ENCODE results near the gene MYO5B.

The MYO5B gene

GRCh38 chr18:49994410-49994809 is 200.5 kb downstream of the MYO5B start:
- no peaks in the 10 kb centered on the region for H3K27me3 ChIP-seq (replicated peaks; ENCODE audit: insufficient read depth, low read length)
- no peaks in the 10 kb centered on the region for H3K9me3 ChIP-seq (replicated peaks; ENCODE audit: insufficient read depth, low read length)
- no peak overlapping the region for H2AFZ ChIP-seq (ENCODE audit: low read length)
- H3K36me3 ChIP-seq (replicated peaks; ENCODE audit: insufficient read depth, low read length): no peaks in the 10 kb centered on the region
- H3K9ac ChIP-seq (ENCODE audit: low read length): no peak overlapping the region
- no peaks in the 10 kb centered on the region for H3K4me1 ChIP-seq (ENCODE audit: low read length)
- no peaks in the 10 kb centered on the region for H3K9me2 ChIP-seq (replicated peaks; ENCODE audit: insufficient read depth, low read length)
- no peaks in the 10 kb centered on the region for H3F3A ChIP-seq (ENCODE audit: insufficient read depth, low read length)
- no peak overlapping the region for H3K4me3 ChIP-seq (ENCODE audit: low read length)
- no peak for DNase-seq
- H3K4me2 ChIP-seq (ENCODE audit: low read depth, low read length): no peak overlapping the region
- no peaks in the 10 kb centered on the region for H3K79me2 ChIP-seq (ENCODE audit: low read length)
- no peak for TF ChIP-seq EZH2 (optimal IDR thresholded peaks at IDR 0.05; ENCODE audit: low read depth, low read length)
- no peak overlapping the region for H3K27ac ChIP-seq (ENCODE audit: low read length)
- no peaks in the 10 kb centered on the region for H4K20me1 ChIP-seq (ENCODE audit: insufficient read depth, low read length)

- no peaks in the 10 kb centered on the region for H3K27me3 ChIP-seq (replicated peaks; ENCODE audit: insufficient read depth, low read length)
- no peaks in the 10 kb centered on the region for H4K20me1 ChIP-seq (ENCODE audit: insufficient read depth, low read length)
- no peaks in the 10 kb centered on the region for H3K79me2 ChIP-seq (ENCODE audit: low read length)
- H2AFZ ChIP-seq (ENCODE audit: low read length): no peak overlapping the region
- DNase-seq: no peak
- no peaks in the 10 kb centered on the region for H3K4me1 ChIP-seq (ENCODE audit: low read length)
- no peak overlapping the region for H3K4me2 ChIP-seq (ENCODE audit: low read depth, low read length)
- H3K36me3 ChIP-seq (replicated peaks; ENCODE audit: insufficient read depth, low read length): no peaks in the 10 kb centered on the region
- no peaks in the 10 kb centered on the region for H3F3A ChIP-seq (ENCODE audit: insufficient read depth, low read length)
- H3K9me2 ChIP-seq (replicated peaks; ENCODE audit: insufficient read depth, low read length): no peaks in the 10 kb centered on the region
- no peak overlapping the region for H3K9ac ChIP-seq (ENCODE audit: low read length)
- H3K4me3 ChIP-seq (ENCODE audit: low read length): no peak overlapping the region
- TF ChIP-seq EZH2 (optimal IDR thresholded peaks at IDR 0.05; ENCODE audit: low read depth, low read length) (no peak), CTCF (IDR thresholded peaks at IDR 0.05; ENCODE audit: low read length) (no peak), EZH2phosphoT487 (IDR thresholded peaks at IDR 0.05; ENCODE audit: low read length) (no peak)
- no peak overlapping the region for H3K27ac ChIP-seq (ENCODE audit: low read length)
- no peaks in the 10 kb centered on the region for H3K9me3 ChIP-seq (replicated peaks; ENCODE audit: insufficient read depth, low read length)
Observed at GRCh38 chr18:49993299-49993698, 201.6 kb downstream of the MYO5B start.

GRCh38 chr18:49988733-49989132 is 206.2 kb downstream of the MYO5B start:
- Histone ChIP-seq H3K9me3 (replicated peaks; ENCODE audit: insufficient read depth, low read length) (no peaks in the 10 kb centered on the region), H4K20me1 (ENCODE audit: insufficient read depth, low read length) (no peaks in the 10 kb centered on the region), H3K27ac (ENCODE audit: low read length) (no peak overlapping the region), H3K79me2 (ENCODE audit: low read length) (no peaks in the 10 kb centered on the region), H3F3A (ENCODE audit: insufficient read depth, low read length) (no peaks in the 10 kb centered on the region), H3K4me1 (ENCODE audit: low read length) (no peaks in the 10 kb centered on the region), H3K27me3 (replicated peaks; ENCODE audit: insufficient read depth, low read length) (no peaks in the 10 kb centered on the region), H3K36me3 (replicated peaks; ENCODE audit: insufficient read depth, low read length) (no peaks in the 10 kb centered on the region), H3K4me2 (ENCODE audit: low read depth, low read length) (no peak overlapping the region), H3K4me3 (ENCODE audit: low read length) (no peak overlapping the region), H3K9ac (ENCODE audit: low read length) (no peak overlapping the region), H3K9me2 (replicated peaks; ENCODE audit: insufficient read depth, low read length) (no peaks in the 10 kb centered on the region), H2AFZ (ENCODE audit: low read length) (no peak overlapping the region)
- no peak for DNase-seq
- TF ChIP-seq CTCF (IDR thresholded peaks at IDR 0.05; ENCODE audit: low read length): no peak

GRCh38 chr18:49988101-49988500 is 206.8 kb downstream of the MYO5B start:
- no peak overlapping the region for H3K4me3 ChIP-seq (ENCODE audit: low read length)
- no peak overlapping the region for H3K27ac ChIP-seq (ENCODE audit: low read length)
- no peak for DNase-seq
- no peaks in the 10 kb centered on the region for H4K20me1 ChIP-seq (ENCODE audit: insufficient read depth, low read length)
- H2AFZ ChIP-seq (ENCODE audit: low read length): no peak overlapping the region
- H3K9me3 ChIP-seq (replicated peaks; ENCODE audit: insufficient read depth, low read length): no peaks in the 10 kb centered on the region
- no peaks in the 10 kb centered on the region for H3K4me1 ChIP-seq (ENCODE audit: low read length)
- no peaks in the 10 kb centered on the region for H3K36me3 ChIP-seq (replicated peaks; ENCODE audit: insufficient read depth, low read length)
- H3K4me2 ChIP-seq (ENCODE audit: low read depth, low read length): no peak overlapping the region
- H3K27me3 ChIP-seq (replicated peaks; ENCODE audit: insufficient read depth, low read length): no peaks in the 10 kb centered on the region
- TF ChIP-seq EZH2 (optimal IDR thresholded peaks at IDR 0.05; ENCODE audit: low read depth, low read length): no peak
- no peak for TF ChIP-seq CTCF (IDR thresholded peaks at IDR 0.05; ENCODE audit: low read length)
- TF ChIP-seq EZH2phosphoT487 (IDR thresholded peaks at IDR 0.05; ENCODE audit: low read length): no peak
- no peaks in the 10 kb centered on the region for H3K79me2 ChIP-seq (ENCODE audit: low read length)
- H3K9me2 ChIP-seq (replicated peaks; ENCODE audit: insufficient read depth, low read length): no peaks in the 10 kb centered on the region
- no peaks in the 10 kb centered on the region for H3F3A ChIP-seq (ENCODE audit: insufficient read depth, low read length)
- no peak overlapping the region for H3K9ac ChIP-seq (ENCODE audit: low read length)
